Measurements from ENCODE around the gene DPP6.

GRCh38 chr7:154795014-154795413 lies 742.8 kb downstream of the DPP6 start:
- TF ChIP-seq CTCF (IDR thresholded peaks at IDR 0.05) (no peak), POLR2AphosphoS5 (IDR thresholded peaks at IDR 0.05) (no peak), POLR2A (IDR thresholded peaks at IDR 0.05) (no peak)

Data from transverse colon (tissue), 4 donors.